Bronchial epithelial cell (primary cell): ENCODE data around the gene THOC2. TPM values are rescaled to one million over a fixed set of nuclear protein-coding genes. Genes with fewer than 3 reads are reported as not detected.

Source experiments
- DNase-seq: peaks from one replicate; pipeline ENCODE4 v3.0.0-alpha.2; 2010; ENCODE audit warnings: low read depth
- FAIRE-seq: peaks from 2 replicates; lab custom pipeline; 2011; peaks lifted over from hg19 to GRCh38; lab: Jason Lieb, UNC
- H3K27me3 ChIP-seq: 2 replicates; pipeline ENCODE4 v1.5.1; 2011; ENCODE audit warnings: low read length; ENCODE audit not compliant: control insufficient read depth, insufficient read depth
- H3K36me3 ChIP-seq: 2 replicates; pipeline ENCODE4 v1.5.1; 2011; ENCODE audit warnings: low read length; ENCODE audit not compliant: control insufficient read depth, insufficient read depth
- H3K4me3 ChIP-seq: 2 replicates; pipeline ENCODE4 v1.5.1; 2011; ENCODE audit warnings: mild to moderate bottlenecking, low read depth, low read length, control low read depth
- total RNA-seq: library from RNA; depleted of rRNA; stranded (reverse); fragments of >200 nt; gene quantifications from 2 replicates; pipeline ENCODE4 v1.2.1, GENCODE V29; 2014
- TF ChIP-seq, protein P1 (sequence below): IDR thresholded peaks from 2 replicates; pipeline ENCODE4 v1.5.1; 2011; ENCODE audit warnings: mild to moderate bottlenecking, moderate library complexity, low read length, control low read depth, inconsistent platforms; ENCODE audit not compliant: insufficient read depth, severe bottlenecking

Gene THOC2
- total RNA-seq, 1 donor from 2014 or later, result 63.7 TPM

DNA sequence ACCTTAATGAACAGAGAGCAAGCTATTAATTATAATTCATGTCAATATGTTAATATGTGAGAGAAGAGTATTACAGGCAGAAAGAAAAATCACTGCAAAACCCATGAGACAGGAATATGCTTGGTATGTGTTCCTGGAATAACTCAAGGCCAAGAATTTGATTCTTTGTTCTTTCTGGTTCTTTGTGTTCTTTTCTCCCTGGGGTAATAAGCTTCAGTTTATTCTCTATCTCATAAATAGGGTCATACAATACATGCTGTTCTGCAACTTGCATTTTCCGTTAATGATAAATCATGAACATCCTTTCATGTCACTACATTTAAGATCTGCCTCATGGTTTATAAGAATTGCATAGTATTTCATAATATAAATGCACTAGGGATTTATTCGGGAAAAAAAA is 16.8 kb upstream of the THOC2 start:
- TF ChIP-seq, protein P1, sequence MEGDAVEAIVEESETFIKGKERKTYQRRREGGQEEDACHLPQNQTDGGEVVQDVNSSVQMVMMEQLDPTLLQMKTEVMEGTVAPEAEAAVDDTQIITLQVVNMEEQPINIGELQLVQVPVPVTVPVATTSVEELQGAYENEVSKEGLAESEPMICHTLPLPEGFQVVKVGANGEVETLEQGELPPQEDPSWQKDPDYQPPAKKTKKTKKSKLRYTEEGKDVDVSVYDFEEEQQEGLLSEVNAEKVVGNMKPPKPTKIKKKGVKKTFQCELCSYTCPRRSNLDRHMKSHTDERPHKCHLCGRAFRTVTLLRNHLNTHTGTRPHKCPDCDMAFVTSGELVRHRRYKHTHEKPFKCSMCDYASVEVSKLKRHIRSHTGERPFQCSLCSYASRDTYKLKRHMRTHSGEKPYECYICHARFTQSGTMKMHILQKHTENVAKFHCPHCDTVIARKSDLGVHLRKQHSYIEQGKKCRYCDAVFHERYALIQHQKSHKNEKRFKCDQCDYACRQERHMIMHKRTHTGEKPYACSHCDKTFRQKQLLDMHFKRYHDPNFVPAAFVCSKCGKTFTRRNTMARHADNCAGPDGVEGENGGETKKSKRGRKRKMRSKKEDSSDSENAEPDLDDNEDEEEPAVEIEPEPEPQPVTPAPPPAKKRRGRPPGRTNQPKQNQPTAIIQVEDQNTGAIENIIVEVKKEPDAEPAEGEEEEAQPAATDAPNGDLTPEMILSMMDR, result no peak
- Histone ChIP-seq H3K4me3 (no peak overlapping the region), H3K36me3 (no peaks in the 10 kb centered on the region), H3K27me3 (no peaks in the 10 kb centered on the region)
- DNase-seq (no peak), FAIRE-seq (no peak)

DNA sequence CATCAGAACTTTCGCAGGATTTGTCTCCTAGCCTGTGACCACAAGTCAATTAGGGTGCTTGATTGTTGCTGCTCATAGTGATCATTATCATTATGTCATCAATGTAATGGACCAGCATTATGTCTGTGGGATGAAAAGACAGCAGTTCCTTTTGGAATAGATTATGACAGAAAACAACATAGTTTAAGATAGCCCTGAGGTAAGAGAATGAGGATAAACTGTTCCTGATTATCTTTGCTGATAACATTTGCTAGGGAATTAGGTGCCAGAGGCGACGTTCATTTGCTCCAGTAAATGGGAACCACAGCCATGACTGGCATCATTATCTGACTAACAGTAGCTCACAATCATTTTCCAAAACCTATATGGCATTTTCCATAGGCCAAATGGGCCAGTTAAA is 12.7 kb upstream of the THOC2 start:
- FAIRE-seq (no peak), DNase-seq (no peak)
- H3K4me3 ChIP-seq, result no peak overlapping the region
- TF ChIP-seq, protein P1, result no peak
- H3K36me3 ChIP-seq, result no peaks in the 10 kb centered on the region
- H3K27me3 ChIP-seq, result no peaks in the 10 kb centered on the region

DNA sequence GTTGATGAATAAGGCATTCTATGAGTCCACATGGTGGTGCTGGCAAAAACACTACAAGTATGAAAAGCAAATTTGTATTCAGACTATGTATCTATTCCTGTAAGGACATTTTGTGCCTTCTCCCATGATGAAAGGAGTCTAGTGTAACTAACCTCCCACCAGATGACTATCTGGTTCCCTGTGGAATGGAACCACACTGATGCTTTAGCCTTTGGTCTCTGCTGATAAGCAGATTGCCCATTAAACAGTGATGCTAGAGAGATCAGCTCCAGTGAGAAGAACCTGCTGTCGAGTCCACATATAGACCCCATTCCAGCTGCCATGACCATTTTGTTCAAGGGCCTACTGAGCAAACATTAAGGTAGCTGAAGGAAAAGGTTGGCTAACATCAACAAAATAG is 10.5 kb upstream of the THOC2 start:
- Histone ChIP-seq H3K36me3 (no peaks in the 10 kb centered on the region), H3K4me3 (no peak overlapping the region), H3K27me3 (no peaks in the 10 kb centered on the region)
- TF ChIP-seq, protein P1, result no peak
- no peak for FAIRE-seq
- DNase-seq, result no peak

DNA sequence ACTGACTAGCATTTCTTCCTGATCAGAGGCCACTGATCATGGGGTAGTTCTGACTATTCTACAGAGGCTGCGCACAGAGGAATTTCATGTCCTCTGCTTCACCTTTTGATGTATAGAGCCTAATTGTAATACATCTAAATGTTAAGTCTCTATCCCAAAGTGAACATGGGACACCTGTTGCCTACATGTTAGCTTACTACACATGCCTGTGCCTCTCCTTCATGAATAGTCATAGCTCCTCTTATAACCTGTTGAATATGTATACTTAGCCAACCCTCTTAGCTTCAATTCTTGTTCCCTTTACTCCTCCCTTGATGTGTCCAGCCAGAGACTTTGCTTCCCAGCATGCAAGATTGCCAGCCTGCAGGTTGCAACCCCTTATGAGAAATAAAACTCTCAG is 9.6 kb upstream of the THOC2 start:
- FAIRE-seq, result no peak

DNA sequence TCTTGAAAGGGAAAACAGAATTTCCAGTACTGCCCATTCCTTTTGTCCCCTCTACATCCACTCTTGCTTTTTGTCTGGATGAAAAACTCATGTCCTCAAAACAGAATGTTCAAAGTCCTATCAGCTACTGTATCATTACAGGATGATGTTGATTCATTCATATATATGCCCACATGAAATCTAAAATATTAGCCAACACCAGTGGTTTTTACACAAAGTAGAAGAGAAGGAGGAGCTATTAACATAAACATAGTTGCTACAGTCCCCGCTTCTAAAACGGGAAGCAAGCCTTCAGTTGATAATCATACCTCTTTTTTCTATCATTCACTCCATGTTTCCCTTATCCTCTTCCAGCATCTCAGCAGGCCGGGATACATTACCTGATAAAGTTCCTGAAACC is 7.7 kb upstream of the THOC2 start:
- TF ChIP-seq, protein P1, result no peak
- Histone ChIP-seq H3K36me3 (no peaks in the 10 kb centered on the region), H3K4me3 (no peak overlapping the region), H3K27me3 (no peaks in the 10 kb centered on the region)
- FAIRE-seq (no peak), DNase-seq (no peak)

More for the DNA sequence above, 9.6 kb upstream of the THOC2 start:
- DNase-seq, result no peak
- TF ChIP-seq, protein P1, result no peak
- Histone ChIP-seq H3K36me3 (no peaks in the 10 kb centered on the region), H3K27me3 (no peaks in the 10 kb centered on the region), H3K4me3 (no peak overlapping the region)

DNA sequence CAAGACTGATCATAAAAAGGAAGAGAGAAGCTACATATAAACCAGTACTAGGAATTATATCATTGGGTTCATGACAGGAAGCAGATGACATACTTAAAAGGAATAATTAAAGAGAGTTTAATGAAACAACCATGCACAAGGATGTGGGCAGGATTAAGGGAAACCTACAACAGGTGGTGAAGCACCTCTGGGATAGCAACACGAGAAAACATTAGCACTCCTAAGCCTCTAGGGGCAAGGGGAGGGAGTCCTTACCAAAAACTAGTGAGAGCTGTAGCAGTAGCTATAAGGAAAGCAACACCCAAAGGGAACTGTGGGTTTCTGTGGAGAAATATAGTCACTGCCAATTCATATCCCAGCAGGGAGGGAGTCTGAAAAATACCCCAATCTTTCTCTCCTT is 7.2 kb upstream of the THOC2 start:
- Histone ChIP-seq H3K4me3 (no peak overlapping the region), H3K27me3 (no peaks in the 10 kb centered on the region), H3K36me3 (no peaks in the 10 kb centered on the region)
- TF ChIP-seq, protein P1, result no peak
- DNase-seq (no peak), FAIRE-seq (no peak)
